ENCODE data around the gene KLF7.

KLF7 gene

GRCh38 chr2:207165121-207166038, at the start of gene KLF7:
KLF7 (minus strand) TSS chr2:207165948; CDS start chr2:207165568, 380 bp downstream.
- DNase-seq = peak; percentile 51

GRCh38 chr2:207215308-207215707, 49.6 kb upstream of the KLF7 start:
- DNase-seq = no peak

DNA sequence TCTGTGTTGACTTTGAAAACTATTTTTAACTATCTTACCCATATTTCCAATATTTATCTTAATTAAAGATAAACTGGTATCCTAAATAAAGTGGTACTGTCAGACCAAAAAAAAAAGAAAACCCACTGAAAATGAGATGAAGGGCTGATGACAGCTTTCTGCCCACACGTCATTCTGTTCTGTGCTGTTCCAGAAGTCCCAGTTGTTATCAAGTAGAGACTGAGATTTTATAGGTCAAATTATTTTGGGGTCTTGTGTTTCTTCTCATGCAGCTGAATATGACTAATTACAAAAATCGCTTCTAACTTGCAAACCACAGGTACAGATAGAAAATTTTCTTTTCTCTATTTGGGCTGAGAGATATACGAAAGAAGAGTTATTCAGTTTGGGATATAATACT, 48.7 kb upstream of the KLF7 start:
- no peak for DNase-seq

GRCh38 chr2:207206011-207206410, 40.3 kb upstream of the KLF7 start:
- no peak for DNase-seq

- no peak for DNase-seq
These were observed 39.6 kb upstream of the KLF7 start for GRCh38 chr2:207205173-207205957.

DNA sequence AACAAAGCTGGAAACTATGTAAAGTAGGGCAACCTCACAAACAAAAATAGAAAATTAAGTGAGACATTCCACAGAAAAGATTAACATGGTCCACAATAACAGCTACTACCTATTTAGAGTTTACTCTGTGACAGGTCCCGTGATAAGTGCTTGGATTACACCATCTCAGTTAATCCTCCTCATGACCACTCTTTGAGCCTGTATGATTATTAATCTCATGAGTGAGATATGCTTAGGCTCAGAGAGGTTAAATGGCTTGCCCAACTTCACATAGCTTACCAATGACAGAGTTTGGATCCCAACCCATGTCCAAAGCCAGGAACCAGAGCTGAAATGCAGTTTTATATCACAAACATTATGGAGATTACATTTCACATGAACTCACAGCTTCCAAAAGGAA, 37.3 kb upstream of the KLF7 start:
- no peak for DNase-seq

DNA sequence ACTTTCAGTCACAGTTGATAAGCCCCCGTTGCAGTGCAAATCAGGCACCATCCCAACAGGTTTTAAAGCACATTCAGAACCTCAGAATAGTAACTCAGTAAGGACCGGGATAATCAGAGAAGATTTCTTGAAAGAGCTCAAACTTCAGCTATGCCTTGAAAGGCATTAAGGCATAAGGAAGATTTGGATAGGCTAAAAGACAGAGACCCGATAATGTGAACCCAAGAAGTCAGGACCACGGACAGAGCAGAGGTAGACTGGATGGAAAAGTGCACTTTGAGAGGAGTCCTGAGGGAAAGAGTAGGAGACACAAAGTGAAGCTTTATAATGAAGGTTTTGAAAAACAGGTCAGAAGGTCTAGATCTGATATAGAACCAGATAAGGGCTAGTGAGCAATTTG, 36.9 kb upstream of the KLF7 start:
- peak; percentile 78 for DNase-seq

GRCh38 chr2:207201416-207201815, 35.7 kb upstream of the KLF7 start:
- DNase-seq = no peak

DNA sequence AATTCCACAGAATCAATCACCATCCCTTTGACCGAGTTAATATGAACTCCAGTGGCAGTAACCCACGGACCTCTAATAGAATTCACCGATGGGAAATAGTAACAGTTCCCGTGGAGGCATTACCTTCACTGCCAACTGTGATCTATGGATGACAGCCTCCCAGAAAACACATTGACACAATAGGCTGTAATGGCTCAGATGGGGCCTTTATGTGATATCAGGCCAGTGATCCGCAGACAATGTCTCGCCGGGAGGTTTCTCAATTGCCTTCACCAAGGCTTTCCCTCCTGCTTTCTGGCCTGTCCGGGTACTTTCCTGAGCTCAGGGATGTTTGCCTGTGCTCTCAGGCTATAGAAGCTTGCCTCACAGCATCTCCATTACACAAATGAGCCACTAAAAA, 34.4 kb upstream of the KLF7 start:
- DNase-seq = no peak

DNA sequence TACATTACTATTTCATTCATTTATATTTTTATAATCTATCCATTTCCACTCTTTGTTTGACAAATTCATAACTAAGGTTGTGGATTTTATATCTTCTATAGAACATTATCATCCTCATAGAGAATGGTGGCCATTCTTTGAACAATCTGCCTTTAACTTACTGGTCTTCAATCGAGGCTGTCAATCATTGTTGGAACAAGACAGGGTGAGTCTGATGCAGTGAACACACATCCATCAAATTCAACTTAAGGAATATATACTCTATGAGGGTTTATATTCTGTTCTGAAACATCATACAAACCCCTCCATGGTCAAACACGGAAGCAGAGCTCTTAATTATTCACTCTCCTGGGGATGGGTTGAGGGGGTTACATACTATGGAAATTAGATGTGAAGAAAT, 28.3 kb upstream of the KLF7 start:
- DNase-seq = no peak

- DNase-seq = no peak
These were observed 23.1 kb upstream of the KLF7 start for GRCh38 chr2:207188626-207189419.

DNA sequence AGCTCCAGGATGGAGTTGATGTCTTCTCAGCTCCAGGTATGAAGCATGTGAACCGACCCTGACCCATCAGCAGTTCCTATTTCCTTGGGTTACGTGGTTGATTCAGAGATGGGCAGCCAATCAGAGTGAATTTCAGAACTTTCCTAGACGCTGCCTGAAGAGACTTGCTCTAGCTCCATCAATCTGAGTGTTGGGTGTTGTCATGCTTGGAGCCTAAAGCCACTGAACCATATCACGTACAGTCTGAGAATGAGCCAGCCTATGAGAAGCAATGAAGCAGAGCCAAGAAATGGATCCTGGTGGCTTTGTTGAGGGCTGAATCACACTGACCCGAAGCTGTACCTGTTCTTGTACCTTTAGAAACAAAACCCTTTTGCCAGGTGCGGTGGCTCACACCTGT, 19.6 kb upstream of the KLF7 start:
- no peak for DNase-seq

- no peak for DNase-seq
These were observed 19.0 kb upstream of the KLF7 start for GRCh38 chr2:207184768-207185167.

DNA sequence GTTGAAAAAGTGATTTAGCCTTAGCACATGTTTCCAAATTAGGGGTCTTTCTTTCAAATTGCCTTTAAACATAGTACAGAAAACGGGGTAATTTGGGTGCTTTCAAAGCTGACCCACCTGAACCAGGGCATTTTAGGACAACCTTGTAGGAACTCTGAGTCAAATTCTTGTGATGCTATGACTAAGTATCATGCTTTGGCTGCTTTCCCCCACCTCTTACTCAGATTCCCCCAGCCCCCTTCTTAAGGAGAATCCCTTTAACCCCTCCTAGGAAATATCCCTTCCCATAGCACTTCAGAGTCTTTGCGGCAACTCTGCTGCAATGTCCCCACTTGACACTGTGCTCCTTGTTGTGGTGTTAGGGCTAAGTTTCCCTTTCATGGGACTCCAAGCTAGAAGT, 18.6 kb upstream of the KLF7 start:
- DNase-seq = no peak

- DNase-seq = no peak
These were observed 17.8 kb upstream of the KLF7 start for GRCh38 chr2:207183506-207183905.

DNA sequence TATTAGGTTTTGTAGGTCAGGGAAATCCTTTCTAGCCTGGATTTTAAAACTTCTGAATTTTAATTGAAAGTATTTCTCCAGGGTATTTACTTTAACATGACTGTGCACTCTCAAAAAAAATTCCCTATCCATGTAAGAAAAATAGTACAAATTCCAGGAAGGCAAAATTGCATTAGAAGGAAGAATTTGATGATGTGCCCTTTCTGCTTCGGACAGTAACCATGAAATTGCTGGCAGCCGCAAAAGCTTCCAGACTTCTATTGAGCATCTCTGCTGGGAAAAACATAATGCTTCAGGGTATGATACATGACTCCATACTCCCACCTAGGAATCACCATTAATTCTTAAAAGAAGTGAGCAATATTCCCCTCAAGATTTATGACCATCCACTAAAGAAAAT, 17.2 kb upstream of the KLF7 start:
- DNase-seq = no peak

GRCh38 chr2:207181526-207182274, 16.0 kb upstream of the KLF7 start:
- DNase-seq = no peak

DNA sequence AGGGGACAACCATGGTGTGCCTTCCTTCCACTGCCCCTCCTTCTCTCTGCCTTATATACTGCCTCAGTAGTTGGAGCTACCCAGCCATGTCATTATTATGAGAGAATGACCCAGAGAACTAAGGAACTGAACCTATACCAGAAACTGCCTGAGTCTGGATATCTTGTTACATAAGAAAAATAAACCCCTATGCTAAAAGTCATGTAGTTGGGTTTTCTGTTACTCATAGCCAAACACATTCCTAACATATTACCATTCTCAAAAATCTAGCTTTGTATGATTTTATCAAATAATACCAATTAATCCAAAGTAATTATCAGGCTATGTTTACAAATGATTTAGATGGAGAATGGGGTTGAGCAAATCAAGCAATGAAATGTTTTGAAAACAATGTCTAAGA, 15.0 kb upstream of the KLF7 start:
- no peak for DNase-seq

DNA sequence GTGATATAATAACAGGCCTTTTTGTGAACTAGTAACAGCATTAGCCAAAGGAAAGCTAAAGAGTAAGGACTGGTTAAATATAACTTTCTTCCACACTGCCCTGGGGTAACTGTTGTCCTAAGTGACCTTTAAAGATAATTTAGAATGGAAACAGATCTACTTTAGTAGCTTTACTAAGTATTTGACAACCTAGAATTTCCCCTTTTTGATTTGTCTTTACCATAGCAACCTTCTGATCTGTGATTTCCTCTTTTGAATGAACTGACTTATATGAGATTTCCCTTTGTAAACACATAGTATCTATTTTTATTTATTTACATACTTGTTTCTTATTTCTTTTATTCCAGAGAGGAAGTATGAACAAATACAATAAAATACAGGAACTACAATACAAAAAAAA, 10.5 kb upstream of the KLF7 start:
- DNase-seq = no peak

DNA sequence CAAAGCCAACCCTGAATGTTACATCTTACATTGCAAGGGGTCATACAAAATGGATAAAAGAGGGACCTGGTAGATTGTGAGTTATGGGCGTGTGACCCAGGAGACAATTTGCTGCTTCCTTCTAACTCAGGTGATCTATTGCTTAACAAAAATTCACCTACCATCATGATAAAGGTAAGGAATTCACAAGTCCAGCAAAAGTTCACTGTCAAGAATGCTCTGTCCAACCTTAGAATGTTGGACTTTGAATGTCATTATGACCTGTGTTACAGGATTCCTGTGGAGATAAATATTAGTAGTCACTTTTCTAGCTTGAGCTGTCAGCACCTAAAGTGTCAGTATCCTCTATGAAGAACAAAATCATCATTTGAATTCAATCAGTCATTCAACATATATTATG, 7.9 kb upstream of the KLF7 start:
- no peak for DNase-seq

DNA sequence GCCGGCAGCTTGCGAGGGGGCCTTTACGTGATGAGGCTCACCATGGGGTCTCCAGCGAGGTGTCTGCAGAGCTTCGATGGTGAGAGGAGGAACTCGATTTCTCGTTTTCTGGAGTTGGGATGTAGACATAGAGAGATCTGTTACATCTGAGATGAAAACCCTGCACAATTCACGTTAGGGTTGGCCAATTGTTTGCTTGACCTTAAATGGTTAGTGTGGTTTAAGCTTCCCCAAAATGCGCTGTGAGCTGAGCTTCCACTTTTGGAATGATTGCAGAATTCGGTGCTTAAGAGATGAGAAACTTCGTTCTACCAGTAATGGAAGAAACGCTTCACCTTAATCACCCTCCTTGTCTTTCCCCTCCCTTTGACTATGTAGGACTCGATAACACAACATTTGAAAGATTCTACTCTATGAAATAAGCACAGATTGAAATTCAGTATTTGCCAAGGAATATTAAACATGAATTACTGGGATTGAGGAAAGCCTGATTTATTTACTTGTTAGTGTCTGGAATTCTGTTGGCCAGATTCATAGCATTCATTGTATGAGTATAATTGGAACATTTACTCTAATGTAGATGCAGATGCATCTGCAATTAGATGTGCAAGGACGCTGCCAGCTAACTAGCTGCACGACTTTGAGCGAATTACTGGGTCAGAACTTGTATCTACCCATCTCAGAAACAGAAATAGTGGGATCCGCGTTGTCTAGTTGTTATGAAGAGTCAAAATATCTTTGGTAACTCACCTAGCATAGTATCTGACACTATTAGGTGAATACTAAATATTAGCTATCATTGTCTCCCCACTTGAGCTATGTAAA, 1.6 kb upstream of the KLF7 start:
- DNase-seq = peak; percentile 73
